ENCODE measurements around the gene C15orf61.

GRCh38 chr15:67504796-67505195 is 16.1 kb upstream of the C15orf61 start:
- TF ChIP-seq, protein P1, sequence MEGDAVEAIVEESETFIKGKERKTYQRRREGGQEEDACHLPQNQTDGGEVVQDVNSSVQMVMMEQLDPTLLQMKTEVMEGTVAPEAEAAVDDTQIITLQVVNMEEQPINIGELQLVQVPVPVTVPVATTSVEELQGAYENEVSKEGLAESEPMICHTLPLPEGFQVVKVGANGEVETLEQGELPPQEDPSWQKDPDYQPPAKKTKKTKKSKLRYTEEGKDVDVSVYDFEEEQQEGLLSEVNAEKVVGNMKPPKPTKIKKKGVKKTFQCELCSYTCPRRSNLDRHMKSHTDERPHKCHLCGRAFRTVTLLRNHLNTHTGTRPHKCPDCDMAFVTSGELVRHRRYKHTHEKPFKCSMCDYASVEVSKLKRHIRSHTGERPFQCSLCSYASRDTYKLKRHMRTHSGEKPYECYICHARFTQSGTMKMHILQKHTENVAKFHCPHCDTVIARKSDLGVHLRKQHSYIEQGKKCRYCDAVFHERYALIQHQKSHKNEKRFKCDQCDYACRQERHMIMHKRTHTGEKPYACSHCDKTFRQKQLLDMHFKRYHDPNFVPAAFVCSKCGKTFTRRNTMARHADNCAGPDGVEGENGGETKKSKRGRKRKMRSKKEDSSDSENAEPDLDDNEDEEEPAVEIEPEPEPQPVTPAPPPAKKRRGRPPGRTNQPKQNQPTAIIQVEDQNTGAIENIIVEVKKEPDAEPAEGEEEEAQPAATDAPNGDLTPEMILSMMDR (CRISPR knock-in tag; IDR thresholded peaks at IDR 0.05) = no peak
- TF ChIP-seq GATA4 (IDR thresholded peaks at IDR 0.05; ENCODE audit: borderline replicate concordance, low read depth) (no peak), ZMAT5 (CRISPR knock-in tag; IDR thresholded peaks at IDR 0.05; ENCODE audit: borderline replicate concordance, low read depth) (no peak), KAT7 (CRISPR knock-in tag; IDR thresholded peaks at IDR 0.05; ENCODE audit: borderline replicate concordance) (no peak), ZNF160 (CRISPR knock-in tag; IDR thresholded peaks at IDR 0.05) (no peak), NR1H2 (CRISPR knock-in tag; IDR thresholded peaks at IDR 0.05; ENCODE audit: borderline replicate concordance, low read depth) (no peak), SOX6 (IDR thresholded peaks at IDR 0.05) (no peak), SOX6 (CRISPR knock-in tag; IDR thresholded peaks at IDR 0.05) (no peak)
